ENCODE data around the gene GCKR.
A peak's percentile ranks its signal among the peaks of the same experiment; 100 is the strongest.

The GCKR gene, protein sequence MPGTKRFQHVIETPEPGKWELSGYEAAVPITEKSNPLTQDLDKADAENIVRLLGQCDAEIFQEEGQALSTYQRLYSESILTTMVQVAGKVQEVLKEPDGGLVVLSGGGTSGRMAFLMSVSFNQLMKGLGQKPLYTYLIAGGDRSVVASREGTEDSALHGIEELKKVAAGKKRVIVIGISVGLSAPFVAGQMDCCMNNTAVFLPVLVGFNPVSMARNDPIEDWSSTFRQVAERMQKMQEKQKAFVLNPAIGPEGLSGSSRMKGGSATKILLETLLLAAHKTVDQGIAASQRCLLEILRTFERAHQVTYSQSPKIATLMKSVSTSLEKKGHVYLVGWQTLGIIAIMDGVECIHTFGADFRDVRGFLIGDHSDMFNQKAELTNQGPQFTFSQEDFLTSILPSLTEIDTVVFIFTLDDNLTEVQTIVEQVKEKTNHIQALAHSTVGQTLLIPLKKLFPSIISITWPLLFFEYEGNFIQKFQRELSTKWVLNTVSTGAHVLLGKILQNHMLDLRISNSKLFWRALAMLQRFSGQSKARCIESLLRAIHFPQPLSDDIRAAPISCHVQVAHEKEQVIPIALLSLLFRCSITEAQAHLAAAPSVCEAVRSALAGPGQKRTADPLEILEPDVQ

DNA sequence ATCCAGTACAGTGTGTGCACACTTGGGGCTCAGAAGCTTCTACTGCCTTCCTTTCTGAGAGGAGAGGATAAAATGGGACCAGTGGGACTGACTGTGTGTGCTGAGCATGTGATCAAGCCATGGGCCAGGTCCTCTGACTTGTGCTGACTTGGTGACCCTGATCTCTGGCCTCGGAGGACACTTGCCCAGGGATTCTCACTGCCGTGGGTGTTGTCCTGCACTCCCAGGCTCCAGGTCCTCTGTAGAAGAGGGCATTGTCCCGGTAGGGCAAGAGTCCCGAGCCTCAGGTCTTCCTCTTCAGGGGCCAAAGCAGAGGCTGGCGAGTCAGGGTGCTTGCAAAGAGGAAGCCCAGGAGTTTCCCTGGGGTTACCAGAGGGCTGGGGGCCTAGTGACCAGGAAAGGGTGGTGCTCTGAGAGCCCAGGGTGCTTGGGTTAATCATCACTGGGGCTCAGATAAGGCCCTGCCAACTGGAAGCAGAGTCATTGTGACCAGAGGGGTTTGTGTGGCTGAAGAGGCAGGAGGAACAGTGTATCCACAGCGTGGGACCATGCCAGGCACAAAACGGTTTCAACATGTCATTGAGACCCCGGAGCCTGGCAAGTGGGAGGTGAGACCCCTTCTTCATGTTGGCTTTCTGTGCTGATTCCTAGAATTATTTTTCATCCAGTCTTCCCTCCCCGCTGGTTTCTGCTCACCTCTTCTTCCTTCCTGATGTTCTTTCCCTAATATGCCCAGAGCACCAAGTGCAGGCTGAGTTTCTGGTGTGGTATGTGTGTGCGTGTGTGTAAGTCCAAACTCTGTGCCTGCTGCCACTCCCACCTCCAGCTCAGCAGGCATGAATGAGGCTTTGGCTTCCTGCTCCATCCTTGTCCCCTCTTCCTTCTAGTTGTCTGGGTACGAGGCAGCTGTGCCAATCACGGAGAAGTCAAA is at the start of gene GCKR:
GCKR (plus strand) TSS at position 483 of the 931 bp plus-strand sequence; CDS start at position 549, 66 bp downstream.
- no peak for DNase-seq (ENCODE audit: low read depth in 2 of 2)

DNA sequence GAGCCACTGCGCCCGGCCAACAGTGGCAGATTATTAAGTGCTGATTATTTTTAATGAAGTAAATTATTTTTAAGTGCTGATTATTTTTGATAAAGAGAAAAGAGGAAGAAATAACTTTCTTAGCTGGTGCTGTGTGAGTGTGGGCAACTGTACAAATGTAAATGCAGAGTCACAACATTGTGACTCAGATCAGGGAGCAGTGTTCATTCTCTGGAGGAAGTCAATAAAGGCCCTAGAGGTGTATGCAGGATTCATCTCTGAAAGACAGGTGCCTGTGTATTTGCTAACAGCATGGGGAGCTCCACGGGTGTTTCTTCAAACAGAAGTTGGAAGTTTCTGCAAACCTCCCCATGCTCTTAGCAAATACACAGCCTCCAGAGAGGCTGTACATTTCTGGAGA is 48.3 kb upstream of the GCKR start:
- no peak for DNase-seq (ENCODE audit: low read depth in 2 of 2)

DNA sequence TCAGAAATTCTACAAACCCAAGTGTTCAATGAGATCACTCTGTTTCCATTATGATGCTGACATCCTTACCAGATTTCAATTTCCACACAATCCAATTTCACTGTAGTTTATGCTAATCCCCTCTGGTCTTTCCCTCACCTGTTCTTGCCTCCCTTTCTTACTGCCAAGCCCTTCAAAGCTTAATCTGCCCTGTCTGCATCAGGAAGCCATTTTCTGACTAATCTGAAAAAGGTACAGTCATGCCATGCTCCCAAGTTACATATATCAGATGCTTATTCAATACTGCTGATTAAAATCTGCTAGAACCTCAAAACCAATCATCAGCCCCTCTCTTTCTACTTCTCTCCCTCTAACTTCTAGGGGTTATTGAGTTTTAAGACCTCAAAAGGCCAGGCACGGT is 45.5 kb upstream of the GCKR start:
- DNase-seq (ENCODE audit: low read depth in 2 of 2), result no peak

DNA sequence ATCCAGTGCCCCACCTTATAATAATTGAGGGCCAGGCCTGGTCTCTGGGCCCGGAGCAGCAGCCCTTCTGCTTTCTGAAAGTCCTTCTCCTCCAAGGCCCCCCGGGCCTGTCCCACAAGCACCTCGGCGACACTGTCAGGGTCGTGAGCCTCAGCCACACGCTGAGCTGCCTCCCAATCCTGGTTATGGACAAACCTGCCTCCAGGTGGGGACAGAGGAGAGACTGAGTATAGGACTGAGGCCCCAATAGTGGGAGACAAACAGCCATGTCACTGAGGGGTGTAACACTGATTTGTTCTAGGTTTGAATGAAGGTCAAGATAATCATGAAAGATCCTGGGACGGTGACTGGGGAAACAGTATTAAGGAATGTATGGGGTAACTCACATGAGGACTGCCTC is 42.7 kb upstream of the GCKR start:
- no peak for DNase-seq (ENCODE audit: low read depth in 2 of 2)

DNA sequence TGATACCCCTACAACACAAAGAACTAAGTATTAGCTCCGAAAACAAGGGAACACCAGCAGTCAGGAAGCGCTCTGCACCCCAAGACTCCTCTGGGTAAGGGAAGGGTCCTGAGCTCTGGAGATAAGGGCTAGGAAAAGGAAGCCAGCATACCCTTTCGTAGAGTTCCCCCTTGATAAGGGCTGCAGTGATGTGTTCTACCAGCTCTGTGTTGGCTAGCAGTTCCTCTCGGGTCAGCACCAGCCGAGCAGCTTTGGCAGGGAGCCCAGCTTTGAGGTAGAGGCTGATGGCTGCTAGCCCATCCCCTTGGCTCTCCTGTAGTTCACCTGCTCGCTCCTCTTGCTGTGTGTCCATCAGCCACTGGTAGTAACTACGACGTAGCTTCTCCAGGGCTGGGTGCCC is 35.5 kb upstream of the GCKR start:
- DNase-seq (ENCODE audit: low read depth in 2 of 2), result no peak

DNA sequence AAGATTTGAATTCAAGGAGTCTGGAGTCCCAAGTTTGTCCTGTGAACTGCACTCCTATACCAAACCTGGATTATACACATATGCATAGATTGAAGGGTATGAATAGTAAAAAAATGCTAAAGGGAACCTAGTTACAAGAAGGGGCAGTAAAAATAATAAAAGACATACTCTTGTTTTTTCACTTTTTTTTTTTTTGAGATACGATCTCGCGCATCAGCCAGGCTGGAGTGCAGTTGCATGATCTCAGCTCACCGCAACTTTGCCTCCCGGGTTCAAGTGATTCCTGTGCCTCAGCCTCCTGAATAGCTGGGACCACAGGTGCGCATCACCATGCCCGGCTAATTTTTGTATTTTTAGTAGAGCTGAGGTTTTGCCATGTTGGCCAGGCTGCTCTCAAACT is 32.2 kb upstream of the GCKR start:
- no peak for DNase-seq (ENCODE audit: low read depth in 2 of 2)

DNA sequence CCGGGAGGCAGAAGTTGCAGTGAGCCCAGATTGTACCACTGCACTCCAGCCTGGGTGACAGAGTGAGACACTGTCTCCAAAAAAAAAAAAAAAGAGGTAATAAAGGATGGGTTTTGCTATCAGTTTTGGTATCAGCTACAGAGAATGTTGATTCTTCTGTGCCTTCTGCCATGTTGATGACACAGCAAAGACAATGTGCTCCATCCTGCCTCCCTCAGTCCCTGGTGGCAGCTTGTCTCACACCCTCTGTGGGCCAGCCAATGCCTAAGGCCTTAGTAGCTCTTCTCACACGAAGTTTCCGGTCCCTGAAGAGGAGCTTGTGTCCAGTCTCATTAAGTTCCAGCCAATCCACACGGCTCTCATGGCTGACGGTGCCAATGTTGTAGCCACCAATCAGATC is 24.7 kb upstream of the GCKR start:
- DNase-seq (ENCODE audit: low read depth in 2 of 2), result no peak

DNA sequence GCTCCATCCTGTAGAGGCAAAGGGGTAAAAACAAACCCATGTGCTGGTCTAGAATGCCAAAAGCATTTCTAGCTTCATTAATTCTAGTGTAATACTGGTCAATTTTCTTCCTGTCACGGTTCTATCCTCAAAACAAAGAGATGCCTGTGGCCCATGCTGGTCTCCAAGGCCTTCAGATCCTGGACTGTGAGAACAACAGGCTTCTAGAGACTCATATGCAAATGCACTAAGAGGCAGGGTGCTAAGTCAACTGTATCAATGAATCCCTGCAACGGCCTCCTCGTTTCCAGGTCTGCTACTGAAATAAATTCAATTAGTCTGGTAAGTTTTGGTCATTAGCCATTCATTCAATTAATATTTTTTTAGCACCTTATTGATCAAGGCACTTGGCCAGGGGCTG is 11.1 kb upstream of the GCKR start:
- DNase-seq (ENCODE audit: low read depth in 2 of 2), result no peak

DNA sequence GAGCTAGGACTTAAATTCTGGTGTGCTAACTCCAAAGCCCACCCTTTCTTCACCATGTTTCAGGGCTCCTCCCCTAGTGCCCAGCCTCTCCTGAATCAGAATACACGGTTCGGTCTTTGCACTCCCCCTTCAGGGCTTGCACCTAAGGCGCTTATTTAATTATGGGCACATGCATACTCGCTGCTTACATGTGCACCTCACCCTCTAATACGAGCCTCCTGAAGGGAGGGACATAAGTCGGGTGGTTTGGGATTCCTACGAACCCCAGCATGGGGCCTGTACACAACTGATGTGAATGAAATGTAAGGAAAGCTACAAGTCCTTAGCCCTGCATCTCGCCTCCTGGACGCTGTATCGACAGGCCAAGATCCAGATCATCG is 7.5 kb upstream of the GCKR start:
- DNase-seq (ENCODE audit: low read depth in 2 of 2), result no peak

DNA sequence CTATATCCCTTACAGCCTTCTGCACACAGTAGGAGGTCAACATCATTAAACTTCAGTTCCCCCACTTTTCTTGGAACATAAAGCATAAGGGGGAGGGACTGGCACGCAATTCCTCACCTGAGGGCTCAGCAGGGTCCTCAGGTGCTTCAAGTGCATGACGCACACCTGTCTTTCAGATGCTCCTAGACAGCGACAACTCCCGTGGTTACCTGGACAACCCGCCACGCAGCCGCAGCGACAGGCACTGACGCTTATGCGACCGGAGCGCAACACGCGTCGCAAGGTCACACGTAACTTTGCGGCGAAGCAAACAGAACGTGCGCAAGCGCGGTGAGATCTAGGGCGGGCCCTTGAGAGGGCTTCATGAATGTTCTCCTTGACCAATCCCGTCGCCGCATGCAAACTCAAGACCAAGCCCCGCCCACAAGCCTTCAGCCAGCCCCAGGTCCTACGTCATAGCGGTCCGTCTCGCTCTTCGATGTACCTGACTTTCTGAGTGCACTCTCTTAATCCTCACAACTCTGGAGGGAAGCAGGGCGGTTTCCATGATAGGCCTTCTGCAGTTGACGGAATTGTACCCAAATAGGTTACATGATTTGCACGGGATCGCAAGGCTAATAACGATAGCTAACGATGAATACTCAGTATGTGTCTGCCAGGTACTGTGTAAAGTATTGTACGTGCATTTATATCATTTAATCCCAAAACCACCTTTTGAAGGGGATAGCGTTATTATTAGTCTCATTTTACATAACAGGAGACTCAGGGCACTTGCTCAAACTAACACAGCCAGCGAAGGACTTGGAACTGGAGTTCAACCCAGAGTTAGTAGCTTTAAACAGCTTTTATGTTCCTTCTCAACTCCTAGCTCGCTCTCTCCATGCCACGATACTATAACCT is 6.9 kb upstream of the GCKR start, which contains the start of gene IFT172:
IFT172 (minus strand) TSS at position 246 of the 900 bp plus-strand sequence; CDS start at position 156, 90 bp downstream.
- DNase-seq (ENCODE audit: low read depth in 2 of 2), result peak; percentile 95 to 99

DNA sequence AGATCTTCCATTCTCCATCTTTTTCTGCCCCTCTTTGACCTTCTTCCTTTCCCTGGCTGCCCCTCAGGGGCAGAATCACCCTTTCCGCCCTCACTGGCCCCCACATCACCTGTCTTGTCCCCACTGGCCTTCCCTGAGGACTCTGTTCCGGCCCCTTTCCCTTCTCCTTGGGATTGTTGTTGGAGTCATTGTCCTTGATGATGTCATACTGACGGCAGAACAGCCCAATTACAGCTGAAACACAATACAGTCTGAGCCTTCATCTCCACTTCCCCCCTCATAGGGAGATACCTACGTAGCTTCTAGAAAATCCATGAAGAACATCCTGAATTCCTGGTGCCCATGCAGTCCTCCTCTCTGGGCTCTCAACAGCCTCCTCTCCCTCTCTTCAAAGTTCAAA is 4.1 kb upstream of the GCKR start:
- no peak for DNase-seq (ENCODE audit: low read depth in 2 of 2)

DNA sequence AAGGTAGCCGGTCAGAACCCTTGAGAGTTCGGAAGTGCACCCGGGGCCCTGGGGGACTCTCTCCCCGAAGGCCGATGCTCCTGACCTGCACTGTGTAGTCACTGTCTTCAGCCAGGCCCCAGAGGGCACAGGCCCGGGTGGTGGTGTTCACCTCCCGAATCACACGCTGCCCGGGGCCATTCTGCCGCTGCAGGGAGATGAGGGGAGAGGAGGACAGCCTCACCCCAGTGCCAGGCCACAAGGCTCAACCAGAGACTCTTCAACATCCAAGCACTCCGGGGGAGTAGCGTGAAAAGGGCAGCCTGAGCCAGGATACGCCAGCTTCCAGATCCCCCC is 2.7 kb upstream of the GCKR start:
- no peak for DNase-seq (ENCODE audit: low read depth in 2 of 2)

DNA sequence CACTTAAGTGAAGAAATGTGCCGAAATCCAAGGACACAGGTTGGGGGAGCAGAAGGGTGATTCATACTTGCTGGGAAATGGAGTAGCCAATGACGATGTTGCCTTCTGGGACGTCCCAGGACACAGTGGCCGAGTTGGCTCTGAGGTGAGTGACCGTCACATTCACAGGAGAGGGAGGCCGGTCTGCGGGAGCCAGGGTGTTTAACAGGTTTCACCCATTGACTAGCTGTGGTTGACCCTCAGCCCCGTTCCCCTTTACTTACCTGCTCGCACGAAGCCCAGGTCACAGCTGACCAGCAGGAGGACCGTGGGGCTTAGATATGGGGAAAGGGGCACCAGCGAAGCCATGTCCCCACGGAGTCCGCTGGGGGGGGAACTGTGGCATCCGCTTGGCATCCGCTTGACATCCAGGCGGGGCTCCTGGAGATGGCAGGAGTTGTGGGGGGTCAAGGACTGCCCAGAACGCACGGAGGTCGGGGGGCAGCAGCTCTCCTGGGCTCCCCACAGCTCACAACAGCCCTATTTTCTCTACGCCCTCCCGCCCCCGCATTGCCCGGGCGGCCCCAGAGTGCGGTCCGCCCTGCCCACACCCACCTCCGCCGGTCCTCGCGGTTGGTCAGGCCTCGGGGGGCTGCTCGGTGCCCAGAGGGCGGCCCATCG is 2.2 kb upstream of the GCKR start:
- DNase-seq (ENCODE audit: low read depth in 2 of 2), result no peak

DNA sequence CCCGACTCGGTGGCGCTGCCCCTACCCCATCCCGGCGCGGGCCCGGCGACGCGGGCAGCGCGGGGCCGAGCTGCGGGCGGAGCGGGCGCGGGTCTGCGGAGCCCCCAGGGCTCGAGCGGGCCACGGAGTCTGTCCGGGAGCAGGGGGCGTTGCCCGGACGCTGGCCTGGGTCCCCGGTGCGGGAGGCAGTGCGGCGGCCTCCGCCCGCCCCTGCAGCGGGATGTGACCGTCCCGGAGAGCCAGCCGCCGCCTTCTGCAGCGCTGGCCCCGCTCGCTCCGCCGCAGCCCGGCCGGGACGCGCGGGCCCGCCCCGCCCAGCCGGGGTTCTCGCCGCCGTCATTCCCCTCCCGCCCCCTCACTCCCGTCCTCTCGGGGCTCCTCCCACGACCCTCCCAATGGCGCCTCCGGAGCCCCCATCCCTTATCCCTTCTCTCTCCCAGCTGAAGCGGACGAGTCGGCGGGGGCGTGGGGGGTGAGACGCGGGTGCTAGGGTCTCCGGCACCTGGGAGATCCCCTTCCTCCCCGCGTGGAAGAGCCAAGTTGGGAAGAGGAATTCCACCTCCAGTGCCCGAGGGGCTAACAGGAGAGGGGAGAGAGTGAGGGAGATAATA is 1.6 kb upstream of the GCKR start, which contains the start of gene FNDC4:
FNDC4 (minus strand) TSS at position 257 of the 611 bp plus-strand sequence. CDS start 521 bp downstream, outside the sequence.
- no peak for DNase-seq (ENCODE audit: low read depth in 2 of 2)

DNA sequence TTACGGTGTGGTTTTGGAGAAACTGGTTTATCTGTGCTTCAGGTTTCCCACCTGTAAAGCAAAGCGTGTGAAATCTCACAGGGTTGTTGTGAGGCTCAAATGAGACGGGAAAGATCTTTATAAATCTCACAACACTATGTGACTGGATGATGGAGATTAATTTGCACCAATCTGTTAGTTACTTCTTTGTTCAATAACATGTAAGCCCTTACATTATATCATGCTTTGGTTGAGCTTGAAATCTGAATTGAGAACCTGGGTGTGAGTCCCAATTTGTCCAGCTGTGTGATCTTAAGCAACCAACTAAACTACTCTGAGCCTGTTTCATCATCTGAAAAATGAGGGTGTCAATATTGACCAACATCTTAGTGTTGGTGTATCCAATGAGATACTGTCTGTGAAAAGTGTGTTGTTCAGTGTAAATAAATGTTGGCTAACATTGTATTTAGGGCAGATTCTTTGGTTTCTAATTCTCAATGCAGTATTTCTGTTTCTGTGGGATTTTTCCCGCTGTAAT is 741 bp upstream of the GCKR start:
- DNase-seq (ENCODE audit: low read depth in 2 of 2), result no peak

DNA sequence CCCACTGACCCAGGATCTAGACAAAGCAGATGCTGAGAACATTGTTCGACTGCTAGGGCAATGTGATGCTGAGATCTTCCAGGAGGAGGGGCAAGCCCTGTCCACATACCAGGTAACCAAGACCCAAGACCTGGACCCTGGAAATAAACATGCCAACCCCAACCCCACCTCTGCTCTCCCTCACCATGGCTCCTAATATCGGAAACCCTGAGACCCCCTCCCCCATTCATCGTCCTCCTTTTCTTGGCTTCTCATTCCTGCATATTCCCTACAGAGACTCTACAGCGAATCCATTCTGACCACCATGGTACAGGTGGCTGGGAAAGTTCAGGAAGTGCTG is 619 bp downstream of the GCKR start:
- DNase-seq (ENCODE audit: low read depth in 2 of 2), result no peak

DNA sequence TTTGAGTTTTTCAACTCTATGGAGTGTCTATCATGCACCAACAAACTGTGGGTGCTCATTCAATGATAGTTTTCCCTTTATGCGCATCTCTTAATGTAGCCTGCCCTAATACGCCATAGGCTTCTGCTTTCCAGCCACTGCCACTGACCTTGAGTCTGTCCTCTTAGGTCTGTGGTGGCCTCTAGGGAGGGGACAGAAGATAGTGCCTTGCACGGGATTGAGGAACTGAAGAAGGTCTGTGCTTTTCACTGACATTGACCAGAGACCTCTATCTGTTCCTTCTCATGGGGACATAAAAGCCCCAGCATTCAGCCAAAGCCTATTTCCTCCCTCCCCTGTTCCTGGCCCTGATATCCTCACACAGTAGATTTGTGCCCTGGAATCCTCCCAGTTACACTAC is 2.3 kb downstream of the GCKR start:
- DNase-seq (ENCODE audit: low read depth in 2 of 2), result no peak

DNA sequence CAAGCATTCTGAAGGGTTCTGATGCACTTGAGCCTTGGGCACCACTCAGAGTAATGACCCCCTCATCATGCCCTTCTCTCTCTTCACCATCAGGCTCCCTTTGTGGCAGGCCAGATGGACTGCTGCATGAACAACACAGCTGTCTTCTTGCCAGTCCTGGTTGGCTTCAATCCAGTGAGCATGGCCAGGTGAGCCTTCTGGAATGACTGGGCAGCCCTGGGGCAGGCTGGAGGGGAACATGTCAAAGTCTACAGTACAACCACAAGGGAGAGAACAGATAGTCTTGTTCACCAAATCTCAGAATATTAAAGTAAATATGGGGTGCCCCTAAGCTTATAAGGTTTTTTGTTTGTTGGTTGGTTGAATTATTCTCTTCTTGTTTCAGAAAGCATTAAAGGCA is 4.4 kb downstream of the GCKR start:
- no peak for DNase-seq (ENCODE audit: low read depth in 2 of 2)

DNA sequence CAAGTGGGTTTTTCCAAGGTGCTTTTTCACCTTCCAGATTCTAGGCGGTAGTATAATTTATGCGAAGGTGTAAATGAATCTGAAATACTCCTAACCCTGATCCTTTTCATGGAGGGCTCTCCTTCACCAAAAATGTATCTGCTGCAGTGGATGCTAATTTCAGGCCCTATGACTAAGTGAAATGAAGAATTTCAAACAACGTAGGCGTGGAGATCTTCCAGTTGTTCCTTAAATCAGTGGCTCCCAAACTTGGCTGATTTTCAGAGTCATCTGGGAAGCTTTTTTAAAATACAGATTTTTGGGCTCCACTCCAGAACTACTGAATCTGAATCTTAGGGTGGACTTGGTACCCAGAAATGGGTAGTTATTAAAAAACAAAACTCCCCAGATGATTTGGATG is 5.5 kb downstream of the GCKR start:
- DNase-seq (ENCODE audit: low read depth in 2 of 2), result no peak

DNA sequence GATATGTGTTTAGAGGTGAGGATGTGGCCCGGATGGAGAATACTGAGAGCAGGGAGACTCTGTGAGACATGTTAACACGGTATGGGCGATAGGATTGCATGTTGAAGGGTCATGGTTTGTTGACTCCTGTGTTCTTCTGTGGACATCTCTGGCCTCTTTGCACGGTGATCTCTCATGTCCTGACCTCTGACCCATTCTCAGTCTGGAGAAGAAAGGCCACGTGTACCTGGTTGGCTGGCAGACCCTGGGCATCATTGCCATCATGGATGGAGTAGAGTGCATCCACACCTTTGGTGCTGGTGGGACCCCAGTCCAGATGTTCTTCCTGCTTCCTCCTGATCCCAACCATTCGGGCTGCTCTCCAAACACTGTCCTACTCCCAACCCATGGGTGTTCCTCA is 9.9 kb downstream of the GCKR start:
- no peak for DNase-seq (ENCODE audit: low read depth in 2 of 2)
